RCC 7860 (cell line): Measurements from ENCODE around the gene TMEM86B.
"Not testable (repeated sequence)": the region's sequence is repeated elsewhere in the genome, so short reads cannot be mapped to it uniquely, and the experiment has no call there.

Experiments used
- DNase-seq: peaks from one replicate; pipeline ENCODE4 v3.0.0-alpha.2; 2015; ENCODE audit warnings: low spot score
- FAIRE-seq: peaks from 2 replicates; lab custom pipeline; 2012; peaks lifted over from hg19 to GRCh38; lab: Jason Lieb, UNC

TMEM86B gene

GRCh38 chr19:55242517-55242916 lies 14.0 kb upstream of the TMEM86B start:
- no peak for FAIRE-seq
- DNase-seq, result no peak

- DNase-seq (no peak), FAIRE-seq (no peak)
Observed at GRCh38 chr19:55241935-55242464, 13.4 kb upstream of the TMEM86B start.

GRCh38 chr19:55241143-55241934 lies 12.8 kb upstream of the TMEM86B start:
- DNase-seq (no peak), FAIRE-seq (no peak)

GRCh38 chr19:55240713-55241020 lies 12.1 kb upstream of the TMEM86B start:
- FAIRE-seq, result no peak
- no peak for DNase-seq

GRCh38 chr19:55239004-55239403 lies 10.4 kb upstream of the TMEM86B start:
- no peak for DNase-seq
- FAIRE-seq, result no peak

- DNase-seq (no peak), FAIRE-seq (no peak)
Observed at GRCh38 chr19:55238030-55238429, 9.5 kb upstream of the TMEM86B start.

- FAIRE-seq (no peak), DNase-seq (no peak)
Observed at GRCh38 chr19:55232986-55233385, 4.4 kb upstream of the TMEM86B start.

- DNase-seq, result no peak
- FAIRE-seq, result no peak
Observed at GRCh38 chr19:55232286-55232602, 3.7 kb upstream of the TMEM86B start.

GRCh38 chr19:55231391-55232285 lies 3.1 kb upstream of the TMEM86B start:
- no peak for FAIRE-seq
- no peak for DNase-seq

GRCh38 chr19:55230780-55231179 lies 2.2 kb upstream of the TMEM86B start:
- DNase-seq (no peak), FAIRE-seq (no peak)

- no peak for FAIRE-seq
Observed at GRCh38 chr19:55230329-55230728, 1.8 kb upstream of the TMEM86B start.

GRCh38 chr19:55229789-55230182 lies 1.2 kb upstream of the TMEM86B start:
- no peak for DNase-seq

More at GRCh38 chr19:55230329-55230728, 1.8 kb upstream of the TMEM86B start:
- no peak for DNase-seq

GRCh38 chr19:55229145-55229788 lies 704 bp upstream of the TMEM86B start:
- DNase-seq (no peak), FAIRE-seq (no peak)

More at GRCh38 chr19:55229789-55230182, 1.2 kb upstream of the TMEM86B start:
- FAIRE-seq, result no peak

- FAIRE-seq, result no peak
Observed at GRCh38 chr19:55228015-55228391, 560 bp downstream of the TMEM86B start.

GRCh38 chr19:55227241-55228014 lies 1.1 kb downstream of the TMEM86B start:
- FAIRE-seq (no peak), DNase-seq (no peak)

More at GRCh38 chr19:55228015-55228391, 560 bp downstream of the TMEM86B start:
- no peak for DNase-seq

GRCh38 chr19:55226788-55227187 lies 1.8 kb downstream of the TMEM86B start:
- FAIRE-seq (no peak), DNase-seq (no peak)

GRCh38 chr19:55226273-55226672 lies 2.3 kb downstream of the TMEM86B start:
- FAIRE-seq (no peak), DNase-seq (no peak)

GRCh38 chr19:55225415-55225958 lies 3.1 kb downstream of the TMEM86B start:
- no peak for FAIRE-seq
- no peak for DNase-seq

GRCh38 chr19:55224679-55225414 lies 3.7 kb downstream of the TMEM86B start:
- FAIRE-seq, DNase-seq: not testable (repeated sequence)
